Measurements from ENCODE around the gene ISG20.
"Not testable (repeated sequence)": the region's sequence is repeated elsewhere in the genome, so short reads cannot be mapped to it uniquely, and the experiment has no call there.

Gene ISG20

DNA sequence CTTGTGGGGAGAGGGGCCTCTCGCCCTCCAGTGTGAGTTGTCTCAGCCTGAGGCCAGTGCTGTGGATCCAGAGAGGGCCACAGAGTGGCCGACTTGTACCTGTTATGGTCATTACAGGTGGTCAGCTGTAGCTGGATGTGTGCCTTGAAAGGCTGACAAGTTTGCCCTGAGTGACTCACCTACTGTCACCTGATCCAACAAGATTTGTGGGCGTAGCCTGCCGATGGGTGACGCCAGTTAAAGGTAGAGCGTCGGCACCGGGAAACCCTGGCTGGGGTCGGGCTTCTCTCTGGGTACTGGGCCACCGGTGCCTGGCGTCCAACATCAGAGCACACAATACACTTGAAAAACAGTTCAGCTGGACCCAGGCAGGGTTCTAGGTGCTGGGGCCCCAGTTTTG, 2.8 kb upstream of the ISG20 start:
- in situ Hi-C loops (cut with MboI; ENCODE audit: low sequenced_read_pairs, unreplicated experiment), result no loop called here

DNA sequence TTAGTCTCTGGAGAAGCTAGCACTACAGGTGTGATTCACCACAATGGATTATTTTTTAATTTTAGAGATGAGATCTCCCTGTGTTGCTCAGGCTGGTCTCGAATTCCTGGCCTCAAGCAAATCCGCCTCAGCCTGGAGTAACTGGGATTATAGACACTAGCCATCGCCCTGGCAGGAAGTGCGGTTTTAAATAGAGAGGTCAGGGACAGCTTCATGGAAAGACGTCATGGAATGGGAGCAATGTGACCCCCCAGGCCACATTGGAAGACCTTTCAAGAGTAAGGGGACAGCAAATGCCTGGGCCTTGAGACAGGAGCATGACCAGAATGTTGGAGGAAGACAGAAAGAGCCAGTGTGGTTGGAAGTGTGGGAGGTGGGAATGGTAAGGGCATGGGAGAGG, 2.2 kb upstream of the ISG20 start:
- in situ Hi-C loops (cut with MboI; ENCODE audit: low sequenced_read_pairs, unreplicated experiment), result no loop called here
- TF ChIP-seq, protein P1, sequence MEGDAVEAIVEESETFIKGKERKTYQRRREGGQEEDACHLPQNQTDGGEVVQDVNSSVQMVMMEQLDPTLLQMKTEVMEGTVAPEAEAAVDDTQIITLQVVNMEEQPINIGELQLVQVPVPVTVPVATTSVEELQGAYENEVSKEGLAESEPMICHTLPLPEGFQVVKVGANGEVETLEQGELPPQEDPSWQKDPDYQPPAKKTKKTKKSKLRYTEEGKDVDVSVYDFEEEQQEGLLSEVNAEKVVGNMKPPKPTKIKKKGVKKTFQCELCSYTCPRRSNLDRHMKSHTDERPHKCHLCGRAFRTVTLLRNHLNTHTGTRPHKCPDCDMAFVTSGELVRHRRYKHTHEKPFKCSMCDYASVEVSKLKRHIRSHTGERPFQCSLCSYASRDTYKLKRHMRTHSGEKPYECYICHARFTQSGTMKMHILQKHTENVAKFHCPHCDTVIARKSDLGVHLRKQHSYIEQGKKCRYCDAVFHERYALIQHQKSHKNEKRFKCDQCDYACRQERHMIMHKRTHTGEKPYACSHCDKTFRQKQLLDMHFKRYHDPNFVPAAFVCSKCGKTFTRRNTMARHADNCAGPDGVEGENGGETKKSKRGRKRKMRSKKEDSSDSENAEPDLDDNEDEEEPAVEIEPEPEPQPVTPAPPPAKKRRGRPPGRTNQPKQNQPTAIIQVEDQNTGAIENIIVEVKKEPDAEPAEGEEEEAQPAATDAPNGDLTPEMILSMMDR (IDR thresholded peaks at IDR 0.05; ENCODE audit: borderline replicate concordance, control extremely low read depth, extremely low read depth, insufficient read depth, missing control alignments), result no peak
- DNase-seq (ENCODE audit: low spot score), result no peak

More for the DNA sequence above, 2.8 kb upstream of the ISG20 start:
- DNase-seq (ENCODE audit: low spot score), result no peak
- TF ChIP-seq, protein P1 (IDR thresholded peaks at IDR 0.05; ENCODE audit: borderline replicate concordance, control extremely low read depth, extremely low read depth, insufficient read depth, missing control alignments), result no peak

DNA sequence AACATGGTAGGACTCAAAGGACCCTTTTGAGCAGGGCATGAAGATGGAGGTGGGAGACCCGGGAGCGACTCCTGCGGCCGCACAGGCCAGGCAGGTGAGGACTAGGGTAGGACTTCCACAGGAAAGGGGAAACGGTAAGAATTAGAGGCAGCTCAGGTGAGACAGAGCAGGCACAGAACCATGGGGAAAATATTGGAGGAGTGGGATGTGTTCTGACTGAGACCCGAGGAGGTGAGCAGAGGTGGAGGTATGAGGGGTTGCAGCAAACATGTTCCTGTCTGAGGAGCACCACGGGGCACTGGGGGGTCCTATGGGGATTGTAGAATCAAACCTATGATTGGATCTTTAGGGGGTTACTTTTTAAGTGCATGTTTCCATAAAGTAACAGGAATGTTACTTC, 1.4 kb upstream of the ISG20 start:
- no peak for DNase-seq (ENCODE audit: low spot score)
- TF ChIP-seq, protein P1 (IDR thresholded peaks at IDR 0.05; ENCODE audit: borderline replicate concordance, control extremely low read depth, extremely low read depth, insufficient read depth, missing control alignments), result no peak
- in situ Hi-C loops (cut with MboI; ENCODE audit: low sequenced_read_pairs, unreplicated experiment), result no loop called here

DNA sequence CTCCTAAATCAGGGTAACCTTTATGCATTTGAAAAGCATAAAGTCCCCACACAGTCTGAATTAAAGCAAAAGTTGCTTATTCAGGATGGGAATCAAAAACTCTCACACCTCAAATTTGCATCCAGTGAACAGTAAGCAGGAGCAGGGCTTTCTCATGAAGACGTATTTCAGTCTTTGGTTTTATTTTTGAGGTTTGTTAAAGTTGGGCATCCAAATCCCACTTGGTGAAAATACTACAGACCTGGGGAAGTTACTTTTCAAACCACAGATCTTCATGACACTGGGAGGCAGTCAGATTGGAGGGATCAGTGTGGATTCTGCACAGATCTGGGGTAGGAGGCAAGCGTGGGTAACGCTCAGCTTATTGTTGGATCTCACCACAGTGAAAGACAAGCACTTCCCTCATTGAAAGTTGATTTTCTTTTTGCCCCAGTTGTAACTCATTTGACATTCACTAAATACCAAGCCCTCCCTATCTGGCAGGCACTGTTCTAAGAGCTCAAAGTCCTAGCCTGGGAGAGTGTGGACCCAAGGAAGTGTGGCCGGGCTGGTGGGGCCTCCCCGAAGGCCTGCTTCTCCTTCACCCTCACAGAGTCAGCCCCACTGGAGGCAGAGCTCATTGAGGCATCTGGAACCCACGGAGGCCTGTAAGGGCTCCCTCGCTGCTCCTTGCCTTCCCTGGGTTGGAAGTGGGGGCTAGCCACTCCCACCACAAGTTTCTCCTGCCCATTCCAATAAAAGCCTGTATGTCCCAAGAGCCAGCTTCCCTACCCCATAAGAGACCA, 783 bp upstream of the ISG20 start:
- in situ Hi-C loops (cut with MboI; ENCODE audit: low sequenced_read_pairs, unreplicated experiment), result no loop called here
- TF ChIP-seq, protein P1 (IDR thresholded peaks at IDR 0.05; ENCODE audit: borderline replicate concordance, control extremely low read depth, extremely low read depth, insufficient read depth, missing control alignments), result no peak
- DNase-seq (ENCODE audit: low spot score), result no peak

DNA sequence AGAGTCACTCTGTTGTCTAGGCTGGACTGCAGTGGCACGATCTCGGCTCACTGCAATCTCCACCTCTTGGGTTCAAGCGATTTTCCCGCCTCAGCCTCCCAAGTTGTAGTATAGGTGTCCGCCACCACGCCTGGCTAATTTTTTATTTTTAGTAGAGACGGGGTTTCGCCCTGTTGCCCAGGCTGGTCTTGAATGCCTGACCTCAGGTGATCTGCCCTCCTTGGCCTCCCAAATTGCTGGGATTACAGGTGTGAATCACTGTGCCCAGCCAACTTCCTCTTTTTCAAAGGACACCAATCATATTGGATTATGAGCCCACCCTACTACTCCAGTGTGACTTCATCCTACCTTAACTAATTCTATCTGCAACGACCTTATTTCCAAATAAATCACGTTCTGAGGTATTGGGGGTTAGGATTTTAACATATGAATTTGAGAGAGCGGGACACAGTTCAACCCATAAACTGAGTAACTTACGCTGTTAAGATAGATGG, 3.2 kb downstream of the ISG20 start:
- DNase-seq (ENCODE audit: low spot score), result no peak

DNA sequence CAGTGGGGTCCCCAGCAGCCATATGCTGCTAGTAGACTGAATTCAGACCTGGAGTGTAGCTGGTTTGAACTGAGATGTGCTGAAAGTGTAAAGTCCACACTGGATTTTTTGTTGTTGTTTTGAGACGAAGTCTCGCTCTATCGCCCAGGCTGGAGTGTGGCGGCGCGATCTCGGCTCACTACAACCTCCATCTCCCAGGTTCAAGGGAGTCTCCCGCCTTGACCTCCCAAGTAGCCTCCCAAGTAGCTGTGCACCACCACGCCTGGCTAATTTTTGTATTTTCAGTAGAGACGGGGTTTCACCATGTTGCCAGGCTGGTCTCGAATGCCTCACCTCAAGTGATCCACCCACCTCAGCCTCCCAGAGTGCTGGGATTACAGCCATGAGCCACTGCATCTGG, 3.7 kb downstream of the ISG20 start:
- in situ Hi-C loops (cut with MboI; ENCODE audit: low sequenced_read_pairs, unreplicated experiment); DNase-seq (ENCODE audit: low spot score): not testable (repeated sequence)

More for the DNA sequence above, 3.2 kb downstream of the ISG20 start:
- in situ Hi-C loops (cut with MboI; ENCODE audit: low sequenced_read_pairs, unreplicated experiment), result no loop called here
- TF ChIP-seq, protein P1 (IDR thresholded peaks at IDR 0.05; ENCODE audit: borderline replicate concordance, control extremely low read depth, extremely low read depth, insufficient read depth, missing control alignments), result no peak

DNA sequence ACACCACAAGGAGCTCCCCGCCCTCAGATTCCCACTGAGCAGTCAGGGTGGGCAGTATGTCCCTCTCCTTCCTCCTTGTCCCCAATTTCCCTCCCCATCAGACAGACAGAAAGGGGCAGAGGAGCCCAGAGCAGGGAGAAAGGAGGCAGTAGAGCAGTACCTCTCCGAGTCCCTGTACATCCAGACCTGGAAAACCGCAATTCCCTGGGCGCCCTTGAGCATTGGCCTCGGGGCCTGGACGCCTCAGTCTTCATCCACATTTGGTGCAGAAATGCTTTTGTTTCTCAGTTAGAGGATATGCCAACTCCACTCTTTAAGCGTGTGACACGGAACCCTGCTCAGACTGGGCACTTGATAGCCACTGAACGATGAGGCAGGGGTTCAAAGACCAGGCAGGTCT, 5.9 kb downstream of the ISG20 start:
- TF ChIP-seq, protein P1 (IDR thresholded peaks at IDR 0.05; ENCODE audit: borderline replicate concordance, control extremely low read depth, extremely low read depth, insufficient read depth, missing control alignments), result no peak
- in situ Hi-C loops (cut with MboI; ENCODE audit: low sequenced_read_pairs, unreplicated experiment), result no loop called here
- no peak for DNase-seq (ENCODE audit: low spot score)
